Right lobe of liver (tissue), 6 donors: ENCODE data around the gene SKP1. TPM values are rescaled to one million over a fixed set of nuclear protein-coding genes. Genes with fewer than 3 reads are reported as not detected.

ENCODE experiments used
- ATAC-seq, 4 donors: fragments of 200-7000 bp; cut with Tn5 transposase; one replicate each; pipeline ENCODE4 v1.9.1; 2020; ENCODE audit warnings: mild to moderate bottlenecking in 4 of 4, moderate library complexity in 4 of 4
- DNase-seq, 3 donors: peaks; one replicate each; pipeline ENCODE4 v3.0.0-alpha.2; 2020
- H3K27ac ChIP-seq, 3 donors: fragments of 200-600 bp; one replicate each; pipeline ENCODE4 v1.8.0; 2022
- H3K27me3 ChIP-seq, 2 donors: fragments of 200-600 bp; one replicate each; pipeline ENCODE4 v1.8.0; 2022
- H3K36me3 ChIP-seq, 4 donors: fragments of 200-600 bp; sonication (generic) in 1 of 4; one replicate each; pipeline versions ENCODE4 v1.5.1 to v1.8.0; 2017 to 2022; ENCODE audit warnings: control low read depth in 1 of 4
- H3K4me1 ChIP-seq, 4 donors: fragments of 200-600 bp; sonication (generic) in 1 of 4; one replicate each; pipeline versions ENCODE4 v1.5.1 to v1.8.0; 2017 to 2022; ENCODE audit warnings: control low read depth in 1 of 4
- H3K4me3 ChIP-seq, 3 donors: fragments of 200-600 bp; one replicate each; pipeline ENCODE4 v1.8.0; 2022
- H3K9me3 ChIP-seq, 4 donors: fragments of 200-600 bp; sonication (generic) in 1 of 4; one replicate each; pipeline versions ENCODE4 v1.5.1 to v1.8.0; 2017 to 2022; ENCODE audit warnings: control low read depth in 1 of 4
- CTCF ChIP-seq, 4 donors: fragments of 200-600 bp in 3 of 4; fragments of 450-650 bp in 1 of 4; IDR thresholded peaks; one replicate each; pipeline versions ENCODE4 v1.5.1 to v1.8.0; 2016 to 2022; ENCODE audit warnings: antibody characterized with exemption in 4 of 4, mild to moderate bottlenecking in 2 of 4
- POLR2A ChIP-seq: fragments of 450-650 bp; IDR thresholded peaks from one replicate; pipeline ENCODE4 v1.6.1; 2017; ENCODE audit warnings: antibody characterized with exemption, mild to moderate bottlenecking
- WGBS: methylation state at CpG from one replicate; pipeline ENCODE4 v1.1.6; 2018; ENCODE audit warnings: low coverage, low lambda C conversion rate; ENCODE audit not compliant: insufficient coverage; ENCODE audit errors: missing lambda C conversion rate; 5-methylcytosine and 5-hydroxymethylcytosine counted together
- intact Hi-C, 2 donors: fragments of 100-400 bp; cut with DNase I; formaldehyde crosslinking; loops; one replicate each; pipeline versions ENCODE4 v1.11.2 to v1.14.1; 2022
- total RNA-seq, 6 experiments: library from RNA; depleted of rRNA in 2 of 6; stranded (reverse); fragments of >200 nt in 2 of 6; fragmentation: NEBNext Ultra II Directional in 3 of 6; extraction: Animal tissue kit (Norgen Biotek cat#: 25700) in 3 of 6; gene quantifications; one replicate each; pipeline versions ENCODE4 v1.1.0 to v1.2.4, GENCODE V29; 2016 to 2023
- donor health status: DM: no; HTN: yes; CAD: no.
- donor health status: DM: no; HTN: no; CAD: no.
- donor health status: DM: no; HTN: no; CAD: no.
- donor health status: DM: no; HTN: yes; CAD: no.
- donor health status: DM: no; HTN: yes; CAD: no.

The SKP1 gene
- total RNA-seq, 6 experiments from 2014 or later = 125 to 186 (median 149) TPM

- Histone ChIP-seq H3K27ac (no peak overlapping the region), H3K9me3 (no peaks in the 10 kb centered on the region), H3K36me3 (peaks cover 0 to 23% (median 0%) of the 10 kb centered on the region in 4 donors), H3K27me3 (no peaks in the 10 kb centered on the region), H3K4me1 (peaks cover 0 to 5% (median 0%) of the 10 kb centered on the region in 4 donors), H3K4me3 (no peak overlapping the region)
- intact Hi-C loops = no loop called here
- ATAC-seq = no peak
- TF ChIP-seq CTCF (IDR thresholded peaks at IDR 0.05) (no peak), POLR2A (no peak)
- WGBS = 67% methylated on average over 1 of the region's 1 CpG
- no peak for DNase-seq
Measured at GRCh38 chr5:134207696-134208095, 30.9 kb upstream of the SKP1 start.

DNA sequence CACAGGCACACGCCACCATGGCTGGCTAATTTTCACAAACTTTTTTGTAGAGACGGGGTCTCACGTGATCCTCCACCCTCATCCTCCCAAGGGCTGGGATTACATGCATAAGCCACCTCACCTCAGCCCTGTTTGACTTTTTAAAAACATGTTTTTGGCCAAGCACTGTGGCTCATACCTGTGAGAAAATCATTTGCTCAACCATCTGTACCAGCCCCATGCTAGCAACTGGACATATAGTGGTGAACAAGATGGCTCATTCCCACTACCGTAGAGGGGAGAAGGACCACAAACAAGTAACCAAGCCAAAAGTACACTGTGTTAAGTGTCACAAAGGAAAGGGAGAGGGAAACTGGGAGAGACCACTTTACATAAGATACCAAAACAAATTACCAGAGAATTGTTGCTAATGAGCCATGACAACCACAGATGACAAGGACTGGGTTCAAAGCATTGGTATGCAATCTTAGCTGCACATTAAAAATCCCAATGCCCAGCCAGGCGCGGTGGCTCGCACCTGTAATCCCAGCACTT lies 29.9 kb upstream of the SKP1 start:
- Histone ChIP-seq H3K4me1 (peaks cover 0 to 5% (median 0%) of the 10 kb centered on the region in 4 donors), H3K36me3 (peaks cover 0 to 29% (median under 1%) of the 10 kb centered on the region in 4 donors), H3K9me3 (no peaks in the 10 kb centered on the region), H3K4me3 (no peak overlapping the region), H3K27ac (no peak overlapping the region), H3K27me3 (no peaks in the 10 kb centered on the region)
- TF ChIP-seq POLR2A (no peak), CTCF (IDR thresholded peaks at IDR 0.05) (no peak)
- intact Hi-C loops = no loop called here
- DNase-seq (no peak), ATAC-seq (no peak)
- WGBS = 77% methylated on average over 5 of the region's 7 CpGs

DNA sequence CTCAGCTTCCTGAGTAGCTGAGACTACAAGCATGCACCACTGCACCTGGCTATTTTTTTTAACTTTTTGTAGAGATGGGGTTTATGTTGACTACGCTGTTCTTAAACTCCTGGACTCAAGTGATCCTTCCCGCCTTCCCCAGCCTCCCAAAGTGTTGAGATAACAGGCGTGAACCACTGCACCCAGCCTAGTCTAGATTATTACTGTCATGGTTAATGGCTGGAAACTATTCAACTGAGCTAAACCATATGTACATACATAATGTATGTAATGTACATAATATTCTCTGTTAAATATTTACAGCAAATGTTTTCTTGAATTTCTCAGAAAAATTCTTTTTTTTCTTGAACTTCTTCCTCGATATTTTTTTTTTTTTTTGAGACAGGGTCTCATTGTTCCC lies 27.8 kb upstream of the SKP1 start:
- intact Hi-C loops = no loop called here
- Histone ChIP-seq H3K9me3 (no peaks in the 10 kb centered on the region), H3K27me3 (no peaks in the 10 kb centered on the region), H3K36me3 (peaks cover 0 to 51% (median 15%) of the 10 kb centered on the region in 4 donors), H3K27ac (no peak overlapping the region), H3K4me3 (no peak overlapping the region), H3K4me1 (peaks cover 0 to 5% (median 0%) of the 10 kb centered on the region in 4 donors)
- no peak for DNase-seq
- TF ChIP-seq CTCF (IDR thresholded peaks at IDR 0.05) (no peak), POLR2A (no peak)
- 97% methylated on average over 3 of the region's 4 CpGs for WGBS
- ATAC-seq = no peak

GRCh38 chr5:134203630-134204029 lies 26.9 kb upstream of the SKP1 start:
- intact Hi-C loops = no loop called here
- no peak for ATAC-seq
- Histone ChIP-seq H3K36me3 (peaks cover 6 to 60% (median 19%) of the 10 kb centered on the region in 4 donors), H3K27ac (no peak overlapping the region), H3K27me3 (no peaks in the 10 kb centered on the region), H3K4me1 (peaks cover 0 to 4% (median 0%) of the 10 kb centered on the region in 4 donors), H3K9me3 (no peaks in the 10 kb centered on the region), H3K4me3 (no peak overlapping the region)
- TF ChIP-seq POLR2A (no peak), CTCF (IDR thresholded peaks at IDR 0.05) (no peak)
- 88% methylated on average over 1 of the region's 3 CpGs for WGBS
- DNase-seq = no peak
